Measurements from ENCODE around the gene POU2F2.
"Not testable (repeated sequence)": the region's sequence is repeated elsewhere in the genome, so short reads cannot be mapped to it uniquely, and the experiment has no call there.

POU2F2 gene

DNA sequence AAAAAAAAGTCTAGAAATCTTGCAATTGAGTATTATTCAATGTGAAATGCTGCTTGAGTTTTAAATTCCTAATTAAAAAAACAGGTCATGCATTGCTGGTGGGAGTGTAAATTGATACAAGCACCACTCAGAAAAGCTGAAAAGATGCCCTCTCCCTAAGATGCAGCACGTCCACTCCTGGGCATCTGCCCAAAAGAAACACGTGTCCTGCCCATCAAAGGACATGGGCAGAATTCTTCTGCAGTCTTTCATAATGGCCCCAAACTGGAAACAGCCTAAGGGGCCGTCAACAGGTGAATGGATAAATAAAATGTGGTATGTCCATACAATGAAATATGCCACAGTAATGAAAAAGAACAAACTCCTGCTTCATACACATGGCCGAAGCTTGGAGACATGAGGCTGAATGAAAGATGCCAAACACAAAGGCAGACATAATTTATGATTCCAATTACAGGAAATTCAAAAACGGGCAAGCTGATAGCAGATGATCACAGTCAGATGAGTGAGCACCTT, 7.8 kb downstream of the POU2F2 start:
- no peak for DNase-seq

DNA sequence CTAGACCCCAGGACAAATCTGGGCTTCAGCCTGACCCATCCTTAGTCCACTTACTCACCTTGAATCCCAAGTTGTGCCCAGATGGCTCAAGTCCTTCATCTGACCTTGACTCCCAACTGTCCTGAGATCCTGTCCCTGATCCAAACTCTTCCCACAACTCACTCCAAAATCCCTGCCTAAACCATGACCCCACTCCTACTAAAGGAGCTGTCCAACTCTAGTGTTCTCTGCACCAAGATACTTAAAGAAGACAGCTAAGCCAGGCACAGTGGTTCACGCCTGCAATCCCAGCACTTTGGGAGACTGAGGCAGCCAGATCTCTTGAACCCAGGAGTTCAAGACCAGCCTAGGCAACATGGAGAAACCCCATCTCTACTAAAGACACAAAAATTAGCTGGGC, 8.5 kb downstream of the POU2F2 start:
- no peak for DNase-seq

DNA sequence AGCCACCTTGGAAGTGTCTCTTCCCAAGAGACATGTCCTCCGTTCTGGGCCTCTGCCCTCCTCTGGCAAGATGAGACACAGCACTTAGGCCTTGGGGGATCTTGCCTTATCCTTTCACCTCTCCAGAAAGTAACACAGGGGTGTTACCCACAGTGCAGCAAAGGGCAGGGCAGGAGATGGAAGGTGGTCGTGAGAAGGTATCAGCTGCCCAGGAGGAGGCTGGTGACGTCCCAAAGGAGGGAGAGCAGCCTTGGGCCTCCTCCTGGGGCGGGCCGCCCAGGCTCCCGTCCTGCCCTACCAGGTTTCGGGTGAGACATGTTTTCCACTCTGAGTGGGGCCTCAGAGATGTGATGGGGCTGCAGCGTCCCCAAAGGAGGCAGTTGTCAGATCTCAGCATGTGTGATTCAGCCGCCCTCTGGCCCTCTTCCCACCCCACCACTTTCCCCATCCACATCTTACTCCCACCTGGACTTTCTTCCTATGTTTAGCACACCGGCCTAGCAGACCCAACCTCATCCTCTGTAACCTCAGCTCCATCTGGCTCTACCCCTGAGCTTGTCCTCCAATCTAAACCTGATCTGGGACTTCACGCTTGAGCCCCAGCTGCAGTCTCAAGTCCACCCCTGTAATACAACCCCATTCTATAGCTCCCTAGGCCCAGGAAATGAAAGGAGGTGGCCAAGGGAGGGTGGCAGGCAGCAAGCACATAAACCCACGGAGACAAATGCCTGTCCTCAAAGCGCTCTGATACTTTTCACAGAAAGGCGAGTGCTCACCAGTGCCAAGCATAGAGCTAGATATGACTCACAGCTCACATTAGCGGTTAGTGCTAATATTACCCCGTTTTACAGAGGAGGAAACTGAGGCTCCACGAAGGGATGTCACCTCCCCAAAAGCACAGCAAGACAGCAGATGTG, 9.3 kb downstream of the POU2F2 start:
- DNase-seq = peak in 2 of 5 donors; percentile 33 to 67

DNA sequence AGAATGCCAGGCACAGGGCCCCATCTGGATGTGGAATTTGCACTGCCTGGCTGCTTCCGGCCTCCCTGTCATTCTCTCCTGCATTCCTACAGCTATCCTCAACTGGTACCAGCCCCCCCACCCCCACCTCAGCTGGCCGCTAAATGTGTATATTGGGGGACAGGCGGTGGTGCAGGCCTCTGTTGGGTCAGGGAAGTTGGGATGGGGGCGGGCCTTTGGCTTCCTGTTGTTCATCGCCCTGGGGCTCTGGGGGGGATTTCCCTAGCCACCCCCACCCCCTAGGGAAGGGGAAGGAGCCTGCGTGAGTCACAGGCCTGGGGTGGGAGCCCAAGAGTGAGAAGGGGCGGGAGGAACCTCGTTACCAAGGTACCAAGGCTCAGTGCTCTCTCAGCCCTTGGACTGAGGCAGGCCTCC, 10.6 kb downstream of the POU2F2 start:
- DNase-seq = peak; percentile 50 to 77 (median 57)

DNA sequence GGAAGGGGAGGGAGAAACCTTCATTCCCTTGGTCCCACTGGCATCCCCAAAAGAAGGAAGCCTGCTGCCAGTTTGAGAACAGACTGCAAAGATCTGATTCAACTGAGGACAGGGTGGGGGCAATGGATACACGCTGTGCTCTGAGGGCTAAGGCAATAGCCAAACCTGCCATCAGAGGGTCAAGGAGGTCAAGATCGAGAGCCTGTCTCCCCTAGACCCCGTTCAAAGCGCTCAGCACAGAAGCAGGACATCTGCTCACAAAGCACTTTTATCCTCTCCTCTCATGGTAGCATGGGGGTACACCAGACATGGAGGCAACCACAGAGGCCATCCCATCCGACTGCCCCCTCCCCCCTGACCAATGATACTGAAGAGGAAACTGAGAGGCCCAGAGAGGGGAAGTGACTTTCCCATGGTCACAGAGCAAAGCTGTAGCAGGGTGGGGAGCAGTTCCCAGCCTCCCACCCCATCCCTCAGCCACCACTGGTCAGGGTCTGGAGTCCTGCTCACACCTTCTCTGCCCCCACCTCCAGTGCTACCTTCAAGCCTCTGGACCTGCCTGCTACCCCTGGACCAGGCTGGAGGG, 11.1 kb downstream of the POU2F2 start:
- DNase-seq = no peak

- no peak for DNase-seq
These were observed 11.8 kb downstream of the POU2F2 start for GRCh38 chr19:42120276-42120980.

- no peak for DNase-seq
These were observed 15.2 kb downstream of the POU2F2 start for GRCh38 chr19:42117076-42117475.

DNA sequence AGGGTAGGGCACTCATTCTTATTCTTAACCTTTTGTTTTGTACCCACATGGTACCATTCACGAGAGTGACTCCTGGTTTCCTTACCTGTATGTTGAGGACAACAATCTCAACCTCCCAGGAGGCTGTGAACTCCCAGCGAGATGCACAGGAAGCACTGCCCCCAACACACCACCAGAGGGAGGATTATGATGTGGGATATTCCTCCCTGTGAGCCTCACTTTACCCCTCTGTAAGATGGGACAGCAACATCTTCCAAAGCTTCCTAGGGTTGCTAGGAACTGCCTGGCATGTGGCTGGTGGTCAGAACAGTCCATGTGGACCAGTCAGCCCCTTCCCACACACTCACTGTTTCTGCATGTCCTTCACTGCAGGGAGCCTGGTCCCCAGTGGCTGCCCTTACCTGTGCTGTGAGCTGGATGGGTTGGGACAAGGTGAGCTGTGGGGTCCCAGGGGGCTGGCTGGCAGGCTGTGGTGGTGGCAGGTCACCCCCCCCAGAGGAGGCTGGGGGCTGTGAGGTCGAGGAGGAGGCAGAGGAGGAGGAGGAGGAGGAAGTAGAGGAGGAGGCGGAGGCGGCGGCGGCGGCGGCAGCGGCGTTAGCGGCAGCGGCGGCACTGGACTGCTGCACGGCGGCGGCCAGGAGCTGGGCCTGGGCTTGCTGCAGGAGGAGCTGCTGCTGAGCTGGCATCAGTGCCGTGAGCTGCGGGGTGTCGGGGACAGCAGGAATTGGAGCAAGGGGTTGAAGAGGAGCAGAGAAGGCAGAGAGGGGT, 15.8 kb downstream of the POU2F2 start:
- DNase-seq = no peak

GRCh38 chr19:42115705-42116104, 16.5 kb downstream of the POU2F2 start:
- DNase-seq = no peak

DNA sequence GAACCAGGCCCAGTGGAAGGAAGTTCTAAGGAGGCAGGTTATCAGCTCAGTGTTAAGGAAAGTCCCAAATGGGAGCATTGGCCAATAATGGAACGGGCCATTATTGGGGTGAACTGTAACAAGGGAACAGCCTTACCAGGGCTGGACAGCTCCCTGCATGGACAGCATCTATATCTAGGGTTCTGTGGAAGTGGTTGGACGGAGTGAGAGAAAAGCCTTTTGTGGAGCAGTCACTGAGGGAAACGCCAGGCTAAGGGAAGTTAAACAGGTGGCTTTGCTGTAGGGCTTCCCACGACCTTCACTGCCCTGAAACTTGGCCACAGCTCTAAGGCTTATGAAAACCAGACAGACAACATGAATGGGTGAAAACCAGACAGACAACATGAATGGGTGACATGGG, 17.0 kb downstream of the POU2F2 start:
- DNase-seq = no peak

DNA sequence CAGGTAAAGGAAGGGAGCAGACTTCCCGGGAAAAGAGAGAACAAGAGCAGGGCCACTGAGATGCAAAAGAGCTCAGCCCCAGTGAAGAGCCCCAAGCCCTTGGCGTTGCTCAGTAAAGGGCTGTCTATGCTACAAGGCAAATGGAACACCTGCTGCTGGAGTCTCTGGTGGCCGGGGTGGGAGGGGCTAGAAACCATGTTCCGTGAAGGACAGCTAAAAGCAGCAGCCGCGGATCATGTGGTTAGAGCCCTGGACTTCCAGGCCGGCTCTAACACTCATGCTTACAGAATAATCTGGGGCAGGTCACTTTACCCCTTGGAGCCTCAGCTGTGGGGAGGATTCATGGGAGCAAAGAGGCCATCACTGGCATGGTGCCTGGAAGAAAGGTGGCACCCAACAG, 17.8 kb downstream of the POU2F2 start:
- no peak for DNase-seq

- DNase-seq = no peak
These were observed 18.5 kb downstream of the POU2F2 start for GRCh38 chr19:42113641-42114348.

- no peak for DNase-seq
These were observed 20.4 kb downstream of the POU2F2 start for GRCh38 chr19:42111811-42112210.

DNA sequence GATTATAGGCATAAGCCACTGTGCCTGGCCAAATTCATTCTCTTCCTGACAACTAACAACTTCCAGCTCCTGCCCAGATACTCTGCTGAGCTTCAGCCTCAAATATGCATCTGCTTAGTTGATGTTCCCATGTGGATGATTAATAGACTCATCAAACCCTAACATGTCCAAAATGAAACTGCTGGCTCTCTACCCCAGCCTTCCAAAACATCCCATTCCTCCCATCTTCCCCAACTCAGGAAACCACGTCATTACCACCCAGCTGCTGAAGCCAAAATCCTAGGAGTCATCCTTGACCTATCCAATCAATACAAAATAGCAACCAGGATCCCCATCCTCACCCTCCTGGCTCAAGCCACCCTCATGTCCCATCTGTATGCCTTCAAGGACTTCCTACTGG, 20.9 kb downstream of the POU2F2 start:
- DNase-seq = no peak

DNA sequence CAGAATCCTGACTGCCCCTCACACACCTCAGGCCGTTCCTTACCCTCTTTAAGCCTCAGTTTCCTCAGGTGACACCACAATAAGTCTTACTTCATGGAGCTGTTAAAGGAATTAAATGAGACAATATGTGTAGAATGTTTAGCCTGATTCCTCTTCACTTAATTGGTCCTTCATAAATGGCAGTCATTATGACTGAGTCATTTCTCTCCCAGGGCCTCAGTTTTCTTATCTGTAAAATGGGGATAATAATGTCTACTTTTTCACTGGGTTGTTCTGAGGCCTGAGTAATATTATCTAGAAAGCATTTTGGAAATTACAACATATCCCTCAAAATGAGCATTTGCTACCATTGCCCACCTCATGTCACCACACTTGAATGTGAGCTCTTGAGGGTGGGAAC, 21.6 kb downstream of the POU2F2 start:
- no peak for DNase-seq

- no peak for DNase-seq
These were observed 22.4 kb downstream of the POU2F2 start for GRCh38 chr19:42109896-42110295.

DNA sequence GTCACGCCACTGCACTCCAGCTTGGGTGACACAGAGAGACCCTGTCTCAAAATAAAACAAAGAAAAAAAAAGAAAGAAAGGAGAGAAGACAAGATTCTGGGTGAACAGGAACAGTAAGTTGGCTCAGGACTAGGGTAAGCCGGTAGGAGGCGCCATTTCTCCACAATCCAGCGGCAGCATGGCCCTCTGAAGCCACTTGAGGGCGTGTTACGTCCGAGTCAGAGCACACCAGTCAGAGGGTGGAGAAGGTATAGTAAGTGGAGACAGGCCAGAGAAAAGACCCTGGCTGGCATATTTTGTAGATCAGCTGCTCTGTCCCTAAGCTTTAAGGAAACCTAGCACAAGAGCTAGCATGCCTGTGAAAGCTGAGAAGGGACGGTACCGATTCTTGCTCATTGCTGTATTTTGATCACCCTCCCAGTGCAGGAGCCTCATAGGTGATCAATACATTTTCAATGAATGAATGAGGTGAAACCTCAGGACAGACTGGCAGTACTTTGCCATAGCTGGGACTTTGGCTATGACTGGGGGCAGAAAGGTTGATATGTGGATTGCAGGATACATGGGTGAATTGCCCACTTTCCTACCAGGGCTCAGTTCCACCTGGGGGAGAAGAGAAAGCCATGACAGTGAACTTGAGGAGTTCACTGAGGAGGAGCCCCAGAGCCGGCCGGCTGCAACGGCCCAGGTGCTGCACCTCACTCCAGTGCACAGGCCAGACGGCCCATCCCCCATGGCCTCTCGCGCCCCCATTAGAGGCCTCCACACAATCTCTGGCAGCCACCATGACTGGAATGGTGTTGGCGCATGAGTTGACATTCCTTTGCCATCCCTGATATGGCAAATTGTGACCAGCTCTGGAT, 23.5 kb downstream of the POU2F2 start:
- DNase-seq = peak; percentile 71 to 88 (median 84)

DNA sequence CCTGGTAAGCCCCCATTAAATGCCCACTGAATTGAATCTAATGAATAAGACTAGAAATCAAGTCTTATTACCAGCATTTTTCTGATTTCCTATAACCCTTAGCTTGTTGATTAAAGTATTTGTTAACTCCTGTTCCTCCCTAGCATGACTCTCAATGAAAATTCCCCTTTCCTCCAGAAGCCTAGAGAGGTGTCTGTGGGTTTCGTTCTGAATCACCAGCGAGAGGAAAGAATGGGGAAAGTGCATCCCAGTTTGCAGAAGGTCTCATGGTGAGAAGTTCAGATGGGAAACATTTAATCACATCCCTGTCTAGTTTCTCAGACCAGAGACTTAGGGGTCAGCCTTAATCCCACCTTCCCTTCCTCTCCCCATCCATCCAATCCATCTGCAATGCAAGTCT, 26.9 kb downstream of the POU2F2 start:
- DNase-seq = no peak

- no peak for DNase-seq
These were observed 29.4 kb downstream of the POU2F2 start for GRCh38 chr19:42102877-42103276.

GRCh38 chr19:42100241-42100640, 32.0 kb downstream of the POU2F2 start:
- not testable (repeated sequence) for DNase-seq

DNA sequence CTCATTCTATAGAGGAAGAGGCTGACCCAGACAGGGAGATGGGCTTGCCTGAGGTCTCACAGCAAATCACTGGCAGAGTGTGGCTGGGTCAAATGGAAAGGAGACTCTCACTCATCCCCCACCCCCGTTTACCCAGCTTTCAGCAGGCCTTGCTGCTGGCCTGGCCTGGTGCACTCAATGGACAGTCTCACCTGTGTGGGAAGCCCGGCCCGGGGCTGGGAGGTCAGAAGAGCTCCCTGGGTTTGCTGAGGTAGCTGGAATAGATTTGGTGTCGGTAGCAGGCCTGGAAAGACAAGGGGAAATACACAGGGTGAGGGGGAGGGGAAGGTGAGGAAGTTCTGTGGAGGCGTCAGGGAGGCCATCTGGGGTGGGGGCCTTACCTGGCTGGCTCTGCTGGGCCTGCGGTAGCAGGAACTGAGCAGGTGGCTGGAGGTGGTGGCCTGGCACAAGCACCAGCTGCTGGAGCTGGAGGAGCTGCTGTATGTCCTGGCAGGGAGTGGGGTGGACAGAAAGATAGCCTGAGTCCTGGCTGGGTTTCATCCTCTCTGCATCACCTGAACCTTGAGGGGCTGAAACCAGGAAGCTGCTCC, 32.8 kb downstream of the POU2F2 start:
- DNase-seq = no peak

Data from T-helper 1 cell (primary cell).